Non-pigmented ciliary epithelial cell (primary cell): ENCODE measurements around the gene FZD2.
"Not testable (repeated sequence)": the region's sequence is repeated elsewhere in the genome, so short reads cannot be mapped to it uniquely, and the experiment has no call there.

Experiments used
- DNase-seq: peaks from one replicate; pipeline ENCODE4 v3.0.0-alpha.2; 2010; ENCODE audit warnings: low read depth

The FZD2 gene

DNA sequence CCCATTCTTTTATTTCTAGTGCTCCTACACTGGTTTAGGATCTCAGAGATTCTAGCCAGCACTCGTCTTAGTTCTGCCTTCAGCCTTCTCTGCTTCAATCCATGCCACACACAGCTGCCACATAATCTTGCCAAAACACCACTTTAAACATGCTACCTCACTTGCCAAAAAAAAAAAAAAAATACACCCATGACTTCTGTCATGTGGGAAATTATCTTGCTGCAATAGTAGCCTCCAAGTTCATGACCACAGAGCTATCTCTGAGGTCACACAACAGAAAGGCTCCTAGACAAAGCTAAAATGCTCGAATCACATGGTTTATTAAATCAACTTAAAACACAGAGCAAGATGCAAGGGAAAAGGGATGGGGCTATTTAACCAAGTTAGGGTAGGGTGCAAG, 18.1 kb downstream of the FZD2 start:
- DNase-seq: no peak

DNA sequence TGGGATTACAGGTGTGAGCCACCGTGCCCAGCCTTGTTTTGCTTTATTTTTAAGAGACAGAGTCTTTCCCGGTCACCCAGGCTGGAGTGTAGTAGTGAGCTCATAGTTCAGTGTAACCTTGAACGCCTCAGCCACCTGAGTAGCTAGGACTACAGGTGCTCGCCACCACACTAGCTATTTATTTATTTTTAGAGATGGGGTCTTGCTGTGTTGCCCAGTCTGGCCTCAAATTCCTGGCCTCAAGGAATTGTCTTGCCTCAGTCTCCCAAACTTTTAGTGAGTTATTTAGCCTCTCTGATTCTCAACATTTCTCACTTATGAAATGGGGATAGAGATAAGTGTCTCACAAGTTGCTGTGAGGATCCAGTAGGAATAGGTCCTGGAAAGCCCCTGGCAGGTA, 21.7 kb downstream of the FZD2 start:
- DNase-seq: no peak

DNA sequence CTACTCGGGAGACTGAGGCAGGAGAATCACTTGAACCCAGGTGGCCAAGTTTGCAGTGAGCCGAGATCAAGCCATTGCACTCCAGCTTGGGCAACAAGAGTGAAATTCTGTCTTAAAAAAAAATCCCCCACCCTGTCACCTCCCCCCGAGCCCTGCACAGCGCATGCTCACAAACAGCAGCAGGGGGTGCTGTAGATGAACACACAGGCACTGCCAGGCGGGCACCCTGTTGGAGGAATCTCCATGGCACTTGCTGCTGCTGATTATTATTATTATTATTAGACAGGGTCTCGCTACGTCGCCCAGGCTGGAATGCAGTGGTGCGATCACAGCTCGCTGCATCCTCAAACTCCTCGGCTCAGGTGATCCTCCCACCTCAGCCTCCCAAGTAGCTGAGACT, 24.6 kb downstream of the FZD2 start:
- DNase-seq: no peak

DNA sequence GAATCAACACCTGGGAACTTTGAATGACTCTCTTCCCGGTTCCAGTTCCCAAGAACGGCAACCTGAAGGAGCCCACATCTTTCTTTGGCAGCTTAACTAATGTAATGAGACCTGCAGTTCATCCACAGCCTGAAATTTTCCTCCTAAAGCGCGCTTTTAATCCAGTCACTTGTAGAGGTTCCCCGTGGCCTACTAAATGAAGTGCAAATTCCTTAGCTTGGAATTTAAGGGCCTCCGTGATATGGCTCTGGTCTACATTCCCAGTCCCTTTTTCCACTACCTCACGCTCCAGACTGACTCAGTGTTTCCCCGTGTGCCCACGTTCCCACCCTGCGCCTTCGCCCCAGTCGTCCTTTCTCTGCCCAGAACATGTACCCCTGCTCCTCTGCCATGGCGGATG, 27.2 kb downstream of the FZD2 start:
- DNase-seq: no peak

DNA sequence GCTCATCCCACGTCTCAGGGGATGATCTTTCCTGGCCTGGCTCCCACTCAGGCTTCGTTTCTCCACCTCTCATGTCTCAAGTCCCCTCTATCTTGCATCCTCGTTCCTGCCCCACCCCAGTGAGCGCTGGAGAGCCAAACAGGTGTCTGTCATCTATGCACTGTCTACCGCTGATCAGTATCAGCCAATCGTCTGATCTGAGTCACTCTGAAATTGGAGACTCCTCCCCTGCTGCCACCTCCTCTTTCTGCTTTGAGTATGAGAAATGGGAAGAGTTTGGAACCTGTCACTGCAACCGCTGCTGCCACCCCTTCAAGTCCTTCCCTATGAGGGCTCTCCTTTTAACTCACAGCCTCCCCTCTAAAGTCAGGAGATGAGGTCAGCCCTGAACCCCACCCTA, 28.0 kb downstream of the FZD2 start:
- no peak for DNase-seq

DNA sequence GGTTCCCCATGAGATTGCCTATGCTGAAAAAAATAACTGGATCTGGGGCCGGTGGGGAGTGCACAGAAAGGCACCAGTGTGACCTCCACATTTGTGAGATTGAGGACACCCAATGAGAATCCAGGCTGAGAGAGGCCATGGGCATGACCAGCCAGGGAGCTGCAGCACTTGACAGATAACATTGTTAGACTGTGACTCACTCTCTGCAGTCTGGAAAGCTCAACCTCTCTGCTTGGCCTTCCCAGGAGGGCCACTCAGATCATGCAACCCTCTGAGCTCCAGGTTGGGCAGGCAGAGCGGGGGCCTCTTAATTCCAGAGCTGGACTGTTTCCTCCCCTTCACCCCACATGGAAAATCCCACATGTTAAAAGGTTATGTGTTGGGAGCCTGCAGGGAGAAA, 30.1 kb downstream of the FZD2 start:
- peak; percentile 86 for DNase-seq

DNA sequence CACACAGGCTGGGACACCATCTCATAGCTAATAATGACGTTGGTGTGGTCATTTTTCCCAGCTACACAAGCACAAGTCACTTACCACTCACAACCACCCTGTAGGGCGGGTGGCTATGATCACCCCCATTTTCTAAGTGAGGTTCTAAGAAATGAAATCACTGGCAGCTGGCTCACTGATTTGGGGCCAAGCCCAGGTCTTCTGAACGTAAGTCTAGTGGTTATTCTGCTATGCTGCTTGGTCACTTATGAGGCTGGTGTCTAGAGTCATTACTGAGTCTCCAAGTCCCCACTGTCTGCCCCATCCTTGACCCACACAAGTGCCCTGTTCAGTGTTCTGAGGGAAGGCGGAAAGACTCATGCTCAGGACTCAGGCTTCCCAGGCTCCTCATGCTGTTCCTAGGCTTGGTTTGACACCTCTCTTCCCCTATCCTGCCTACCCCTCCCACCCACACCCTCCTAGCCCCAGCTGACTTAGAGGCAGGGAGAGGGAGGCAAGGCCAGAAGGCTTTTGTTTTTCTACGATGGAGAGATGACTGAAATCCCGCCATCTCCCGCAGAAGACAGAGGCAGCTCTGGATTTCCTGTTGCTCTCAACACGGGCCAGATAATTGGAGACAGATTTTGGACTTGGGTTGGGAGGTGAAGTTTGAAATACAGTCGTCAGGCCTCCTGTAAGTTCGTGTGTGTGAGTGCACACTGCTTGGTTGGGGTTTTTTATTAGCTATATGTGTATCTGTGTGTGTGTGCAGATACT, 32.2 kb downstream of the FZD2 start:
- DNase-seq: no peak

DNA sequence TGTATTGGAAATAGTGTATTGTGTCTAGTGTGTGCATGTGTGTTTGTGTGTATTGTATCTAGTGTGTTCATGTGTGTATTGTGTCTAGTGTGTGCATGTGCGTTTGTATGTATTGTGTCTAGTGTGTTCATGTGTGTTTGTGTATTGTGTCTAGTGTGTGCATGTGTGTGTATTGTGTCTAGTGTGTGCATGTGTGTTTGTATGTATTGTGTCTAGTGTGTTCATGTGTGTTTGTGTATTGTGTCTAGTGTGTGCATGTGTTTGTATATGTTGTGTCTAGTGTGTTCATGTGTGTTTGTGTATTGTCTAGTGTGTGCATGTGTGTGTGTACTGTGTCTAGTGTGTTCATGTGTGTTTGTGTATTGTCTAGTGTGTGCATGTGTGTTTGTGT, 32.8 kb downstream of the FZD2 start:
- DNase-seq: not testable (repeated sequence)

DNA sequence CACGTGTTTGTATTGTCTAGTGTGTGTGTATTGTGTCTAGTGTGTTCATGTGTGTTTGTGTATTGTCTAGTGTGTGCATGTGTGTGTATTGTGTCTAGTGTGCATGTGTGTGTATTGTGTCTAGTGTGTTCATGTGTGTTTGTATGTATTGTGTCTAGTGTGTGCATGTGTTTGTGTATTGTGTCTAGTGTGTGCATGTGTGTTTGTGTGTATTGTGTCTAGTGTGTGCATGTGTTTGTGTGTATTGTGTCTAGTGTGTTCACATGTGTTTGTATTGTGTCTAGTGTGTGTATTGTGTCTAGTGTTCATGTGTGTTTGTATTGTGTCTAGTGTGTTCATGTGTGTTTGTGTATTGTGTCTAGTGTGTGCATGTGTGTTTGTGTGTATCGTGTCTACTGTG, 33.5 kb downstream of the FZD2 start:
- not testable (repeated sequence) for DNase-seq

DNA sequence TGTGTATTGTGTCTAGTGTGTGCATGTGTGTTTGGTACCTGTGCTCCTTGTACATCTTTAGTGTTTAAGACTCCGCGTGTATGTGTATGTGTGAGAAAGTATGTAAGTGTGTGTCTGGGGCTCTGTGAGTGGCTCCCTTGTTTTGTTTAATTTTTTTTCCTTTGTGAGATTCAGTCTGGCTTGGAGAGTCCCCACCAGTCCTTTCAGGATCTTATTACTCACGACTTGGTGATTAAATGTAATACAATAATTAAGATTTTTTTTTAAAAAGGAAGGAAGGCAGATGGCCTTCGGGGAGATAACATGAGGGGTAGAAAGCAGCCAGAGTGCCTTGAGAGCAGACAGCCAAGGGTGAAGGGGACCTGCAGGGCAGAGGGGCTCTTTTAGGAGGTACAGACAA, 33.9 kb downstream of the FZD2 start:
- no peak for DNase-seq

DNA sequence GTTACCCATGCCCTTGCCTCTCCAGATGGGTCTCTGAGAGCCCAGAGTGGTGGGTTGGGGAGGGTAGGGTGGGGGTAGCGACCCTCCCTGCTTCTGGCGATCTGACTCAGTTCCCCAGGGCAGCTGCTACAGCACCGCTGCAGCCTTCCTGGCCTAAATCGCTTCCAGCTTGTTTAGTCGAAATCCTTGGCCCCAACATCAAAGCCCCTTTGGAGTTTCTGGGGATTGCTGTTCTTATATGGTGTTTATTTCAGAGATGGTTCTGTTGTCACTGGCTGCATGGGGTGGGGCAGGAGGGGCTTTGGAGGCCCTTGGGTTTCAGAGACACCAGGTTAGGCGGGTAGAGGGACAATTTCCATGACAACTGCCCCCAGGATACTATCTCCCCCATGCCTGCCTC, 35.9 kb downstream of the FZD2 start:
- DNase-seq: no peak

DNA sequence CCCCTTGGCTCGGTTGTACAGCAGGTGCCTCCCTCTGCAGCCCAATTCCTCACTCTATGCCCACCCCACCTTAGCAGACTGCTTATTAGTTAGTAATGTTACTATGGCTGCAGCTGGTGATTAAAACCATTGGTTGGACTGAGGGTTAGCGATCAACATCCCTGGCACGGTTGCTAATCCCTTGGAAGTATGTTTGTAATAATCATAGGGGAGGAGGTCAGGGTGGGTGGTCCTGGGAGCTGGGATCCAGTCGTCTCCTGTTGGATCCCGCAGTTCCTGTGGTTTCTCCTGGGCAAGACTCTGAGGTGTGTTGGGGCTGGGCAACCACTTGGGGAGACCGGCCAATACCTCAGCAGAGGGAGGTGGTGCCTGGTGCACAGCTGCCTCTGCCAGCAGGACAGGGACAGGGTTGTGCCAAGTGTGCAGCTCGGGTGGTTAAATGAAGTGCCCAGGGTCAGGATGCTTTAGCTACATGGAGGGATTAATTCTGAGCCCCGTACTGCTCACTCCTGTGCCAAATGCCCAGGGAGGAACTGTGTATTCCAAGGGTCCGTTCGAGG, 38.0 kb downstream of the FZD2 start:
- DNase-seq: no peak

DNA sequence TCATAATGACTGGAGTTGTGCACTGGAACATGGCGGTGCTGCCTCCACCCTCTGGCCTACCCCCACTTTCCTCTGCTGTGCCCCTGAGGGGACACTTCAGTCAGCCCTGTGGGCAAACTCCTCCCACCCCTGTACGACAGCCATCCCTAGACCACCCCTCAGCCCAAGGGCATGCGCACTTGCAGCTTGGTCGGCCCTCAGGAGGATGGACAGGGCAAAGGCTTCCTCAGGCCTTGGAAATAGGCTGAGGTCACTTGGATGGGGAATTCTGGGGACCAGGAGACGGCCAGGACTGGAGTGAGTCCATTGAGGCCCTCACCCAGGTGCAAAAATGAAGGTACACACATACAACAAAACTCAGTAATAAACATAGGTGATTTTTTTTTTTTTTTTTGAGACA, 41.0 kb downstream of the FZD2 start:
- DNase-seq: no peak

DNA sequence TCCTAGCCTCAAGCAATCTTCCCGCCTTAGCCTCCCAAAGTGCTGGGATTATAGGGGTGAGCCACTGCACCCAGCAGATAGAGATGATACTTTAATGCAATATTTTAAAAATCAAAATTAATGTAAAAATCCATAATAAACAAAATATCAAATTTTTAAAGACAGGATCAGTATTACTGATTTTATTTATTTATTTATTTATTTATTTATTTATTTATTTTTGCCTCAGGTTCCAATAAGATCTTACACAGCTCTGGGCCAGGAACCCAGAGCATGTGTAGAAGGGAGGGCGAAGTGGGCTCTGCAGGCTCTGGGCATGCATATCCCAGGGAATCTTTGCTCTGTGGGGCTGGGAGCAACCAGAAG, 41.6 kb downstream of the FZD2 start:
- no peak for DNase-seq

DNA sequence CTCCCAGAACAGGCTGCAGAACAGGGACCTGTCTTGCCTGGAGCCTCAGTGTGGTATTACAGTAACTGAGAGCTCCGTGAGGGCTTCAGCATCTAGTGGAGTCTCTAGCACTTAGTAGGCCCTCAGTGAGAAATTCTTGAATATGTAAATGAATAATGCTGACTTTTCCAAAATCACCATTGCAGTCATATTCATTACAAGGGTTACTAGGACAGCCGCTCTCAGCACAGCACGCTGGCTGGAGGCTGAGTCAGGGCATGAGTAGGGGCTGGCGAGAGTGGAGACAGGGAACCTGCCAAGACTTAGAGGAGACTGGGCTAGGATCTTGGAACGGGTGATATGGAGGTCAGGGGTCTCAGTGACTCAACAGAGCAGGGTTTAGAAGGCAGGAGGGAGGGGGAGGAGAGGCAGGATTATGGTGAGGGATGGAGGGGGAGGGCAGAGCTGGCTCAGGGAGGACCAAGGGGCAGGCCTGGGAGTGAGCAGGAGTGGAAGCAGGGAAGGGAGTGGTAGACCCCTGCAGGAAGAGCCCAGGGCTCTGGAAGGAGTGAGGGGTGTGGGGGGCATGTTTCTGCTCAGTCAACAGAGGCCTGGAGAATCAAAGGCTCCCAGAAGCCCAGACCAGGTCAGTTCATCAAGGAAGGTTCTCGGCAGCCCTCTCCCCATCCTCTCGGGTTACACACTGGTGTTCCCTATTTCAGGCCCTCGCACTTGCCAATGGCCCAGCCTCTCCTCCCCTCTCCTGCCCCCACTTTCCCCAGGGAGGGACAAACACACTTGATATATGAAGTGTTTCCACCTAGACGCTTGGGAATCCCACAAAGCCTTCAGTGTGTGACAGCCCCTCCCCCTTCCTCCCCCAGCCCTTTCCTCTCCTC, 42.3 kb downstream of the FZD2 start:
- DNase-seq: peak; percentile 76

DNA sequence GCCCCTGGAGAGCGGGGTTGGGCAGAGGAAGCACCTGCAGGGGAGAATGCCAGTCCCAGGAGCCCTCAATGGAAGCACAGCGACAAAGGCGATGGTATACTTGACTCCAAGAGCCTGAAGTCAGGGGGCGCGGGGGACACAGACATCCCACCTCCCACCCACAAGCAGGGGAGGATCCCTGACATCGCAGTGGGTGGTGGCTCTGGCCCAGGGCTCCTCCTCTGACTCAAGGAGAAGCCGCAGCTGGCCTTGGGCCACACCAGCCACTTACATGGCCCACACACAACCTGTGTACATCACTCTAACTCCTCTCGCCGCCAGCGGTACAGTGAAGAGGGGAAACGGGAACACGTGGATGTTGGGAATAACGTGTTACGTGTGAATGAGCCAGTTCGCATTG, 44.3 kb downstream of the FZD2 start:
- no peak for DNase-seq

DNA sequence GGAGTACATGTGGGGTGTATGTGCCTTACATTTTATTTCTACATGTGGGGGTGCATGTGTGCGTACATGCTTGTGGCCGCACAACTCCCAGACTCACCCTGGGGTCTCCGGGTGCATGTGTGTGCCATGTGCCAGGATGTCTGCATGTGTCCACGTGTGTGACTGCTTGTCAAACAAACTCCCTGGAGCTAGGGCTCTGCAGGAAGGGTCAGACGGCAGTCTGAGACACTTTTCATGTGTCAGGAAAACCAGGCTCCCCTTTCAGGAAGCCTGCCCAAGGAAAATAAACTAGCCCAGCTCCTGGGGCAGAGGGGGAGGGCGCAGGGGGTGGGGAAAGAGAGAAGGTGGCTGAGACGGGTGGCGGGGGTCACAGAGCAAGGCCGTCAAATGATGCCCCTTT, 44.7 kb downstream of the FZD2 start:
- no peak for DNase-seq

DNA sequence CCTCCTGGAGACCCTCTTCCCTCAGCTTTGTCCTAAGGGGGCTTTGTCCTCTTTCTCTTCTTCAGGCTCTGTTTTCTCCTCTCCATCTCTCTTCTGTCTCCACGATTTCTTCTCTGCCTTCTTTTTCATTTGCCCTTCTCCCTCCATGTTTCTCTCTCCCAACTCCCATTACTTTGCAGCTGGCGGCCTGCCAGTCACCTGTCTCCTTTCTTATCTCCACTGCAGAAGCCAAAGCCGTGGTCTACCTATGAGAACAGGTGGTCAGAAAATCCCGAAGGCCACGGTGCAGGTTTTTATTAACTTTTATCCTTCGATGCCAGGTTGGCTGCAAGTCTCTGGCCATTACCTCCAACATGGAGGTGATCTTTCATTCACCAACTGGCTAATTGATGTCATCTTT, 45.1 kb downstream of the FZD2 start:
- DNase-seq: no peak

DNA sequence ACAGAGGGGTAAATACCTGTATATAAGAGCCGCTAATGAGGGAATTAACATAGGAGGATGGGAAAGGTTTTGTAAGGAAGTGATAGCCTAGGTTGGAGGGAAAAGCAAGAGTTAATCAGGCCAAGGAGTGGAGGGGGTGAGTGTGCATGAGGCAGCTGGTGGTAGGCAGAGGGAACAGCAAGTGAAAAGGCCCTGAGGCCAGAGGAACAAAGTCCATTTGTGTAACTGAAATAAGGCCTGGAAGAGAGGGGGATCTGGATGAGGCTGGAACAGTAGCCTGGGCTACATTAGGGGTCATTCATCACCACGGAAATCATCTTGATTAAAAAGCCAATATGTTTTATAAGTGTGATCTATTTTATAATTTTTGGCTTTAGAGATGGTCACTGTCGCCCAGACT, 45.7 kb downstream of the FZD2 start:
- DNase-seq: no peak

DNA sequence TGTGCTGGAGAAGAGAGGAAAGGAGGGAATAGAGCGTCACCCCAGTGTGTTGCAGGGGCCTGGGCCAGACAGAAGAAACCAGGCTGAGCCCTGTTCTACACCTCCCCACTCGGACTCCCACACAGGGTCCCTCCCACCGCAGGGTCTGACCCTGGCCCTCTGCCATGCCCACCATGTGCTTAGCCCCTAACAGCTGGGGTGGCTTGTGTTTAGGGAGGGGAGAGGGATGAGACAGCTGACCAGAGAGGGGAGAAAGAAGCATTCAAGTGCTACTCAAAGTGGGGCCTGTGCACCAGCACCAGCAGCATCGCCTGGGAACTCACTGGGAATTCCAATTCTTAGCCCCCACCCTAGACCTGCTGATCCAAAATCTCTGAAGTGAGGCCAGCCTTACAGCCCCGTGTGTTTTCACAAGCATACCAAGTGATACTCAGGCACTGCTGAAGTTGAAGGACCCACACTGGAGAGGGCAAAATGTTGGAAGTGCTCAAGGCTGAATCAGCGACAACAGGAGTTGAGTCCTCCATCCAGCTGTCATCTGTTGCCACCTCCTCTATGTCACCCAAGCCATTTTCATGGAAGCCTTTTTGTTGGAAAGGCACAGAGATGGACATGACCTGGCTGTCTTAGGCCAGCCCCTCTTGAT, 47.0 kb downstream of the FZD2 start:
- DNase-seq: no peak

DNA sequence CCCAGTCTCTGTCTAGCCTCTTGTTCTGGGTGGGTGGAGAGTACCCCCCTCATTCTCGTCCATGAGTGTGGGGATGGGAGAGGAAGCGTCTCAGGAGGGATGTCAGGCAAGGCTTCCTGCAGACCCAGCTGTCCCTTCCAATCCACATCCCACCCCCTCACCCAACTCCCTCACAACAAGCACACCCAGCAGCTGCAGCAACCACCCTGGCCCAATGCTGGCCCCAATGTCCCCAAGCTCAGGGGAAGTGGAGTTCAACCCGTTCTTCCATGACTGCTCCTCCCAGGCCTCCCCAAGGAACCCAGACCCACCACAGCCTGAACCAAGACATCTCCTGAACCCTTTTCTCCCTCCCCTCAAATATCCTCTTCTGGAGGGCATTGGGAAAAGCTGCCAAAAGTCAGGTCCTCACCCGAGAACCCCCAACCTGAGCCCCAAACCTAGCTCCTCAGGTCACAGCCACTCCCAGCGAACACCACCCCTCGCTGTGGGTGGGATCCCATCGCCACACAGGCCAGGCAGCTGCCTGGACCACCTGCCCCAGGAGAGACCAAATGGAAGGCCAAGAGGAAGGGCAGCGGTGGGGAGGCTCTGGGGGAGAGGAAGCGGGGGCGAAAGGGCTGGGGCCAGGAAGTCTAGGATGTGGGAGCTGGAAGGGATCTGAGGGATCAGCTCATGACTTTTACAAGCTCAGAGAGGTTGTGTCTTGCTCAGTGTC, 47.6 kb downstream of the FZD2 start:
- no peak for DNase-seq

DNA sequence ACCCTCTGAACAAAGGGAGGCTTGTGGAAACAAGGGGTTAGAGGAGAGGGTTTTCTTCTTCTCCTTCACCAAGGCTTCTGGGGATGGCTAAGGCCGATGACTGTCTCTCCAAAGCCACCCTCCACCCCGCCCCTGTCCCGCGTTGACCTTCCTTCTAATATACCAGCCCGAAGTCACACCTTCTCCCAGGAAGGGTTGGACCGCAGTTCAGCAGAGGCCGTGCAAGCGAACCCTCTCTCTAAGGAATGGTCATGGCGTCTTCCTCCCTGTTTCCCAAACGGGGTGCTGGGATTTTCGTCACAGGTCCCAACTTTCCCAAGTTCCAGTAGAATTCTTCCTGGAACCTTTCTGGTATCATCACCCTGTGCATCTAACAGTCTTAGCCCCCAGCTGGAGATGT, 49.4 kb downstream of the FZD2 start:
- DNase-seq: no peak
